ENCODE data around the gene NLRP12. TPM values are rescaled to one million over a fixed set of nuclear protein-coding genes. Genes with fewer than 3 reads are reported as not detected.
"Not testable (repeated sequence)": the region's sequence is repeated elsewhere in the genome, so short reads cannot be mapped to it uniquely, and the experiment has no call there.

NLRP12 gene
- total and polyA plus RNA-seq, 10 of the 15 experiments (the other 5 are each of a cell fraction or from before 2014, with no cell fraction given): not detected

DNA sequence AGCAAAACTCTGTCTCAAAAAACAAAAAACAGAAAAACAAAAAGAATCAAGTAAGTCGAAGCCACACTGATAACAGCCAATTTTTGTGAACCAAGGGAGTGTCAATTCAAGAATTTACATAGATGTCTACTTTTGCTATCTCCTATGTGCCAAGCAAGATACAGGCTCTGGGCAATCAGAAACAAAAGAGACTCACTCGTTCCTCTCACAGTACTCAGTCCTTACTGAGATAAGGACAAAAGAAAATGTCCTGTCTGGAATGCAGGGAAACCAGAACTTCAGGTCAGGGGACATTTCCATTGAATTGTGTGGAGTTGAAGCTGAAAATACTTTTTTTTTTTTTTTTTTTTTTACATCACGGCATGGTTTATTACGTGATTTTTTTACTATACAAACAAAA is 53.0 kb downstream of the NLRP12 start:
- Histone ChIP-seq H3K27me3 (replicated peaks in 1 of 2; ENCODE audit: control insufficient read depth in 2 of 2, insufficient read depth in 2 of 2, low read length in 1 of 2) (no peaks in the 10 kb centered on the region), H3K36me3 (ENCODE audit: control insufficient read depth in 2 of 2, insufficient read depth in 2 of 2, low read length in 1 of 2) (no peaks in the 10 kb centered on the region), H3K4me3 (no peak overlapping the region), H4K20me1 (ENCODE audit: control insufficient read depth, insufficient read depth) (no peaks in the 10 kb centered on the region), H3K9me3 (replicated peaks; ENCODE audit: control insufficient read depth, insufficient read depth, low read length) (no peaks in the 10 kb centered on the region; the same call in 2 of the 3 replicates), H3K27ac (ENCODE audit: control insufficient read depth, insufficient read depth) (no peak overlapping the region), H3K79me2 (ENCODE audit: control insufficient read depth, insufficient read depth, low read length) (no peaks in the 10 kb centered on the region), H3K9ac (ENCODE audit: control insufficient read depth, insufficient read depth, low read length) (no peak overlapping the region), H3K4me2 (ENCODE audit: control insufficient read depth, insufficient read depth) (no peak overlapping the region), H3K4me1 (ENCODE audit: control insufficient read depth, insufficient read depth, low read length) (no peaks in the 10 kb centered on the region), H2AFZ (ENCODE audit: control insufficient read depth, low read depth, low read length) (no peak overlapping the region)
- intact Hi-C loops (cut with micrococcal nuclease; ENCODE audit: unreplicated experiment) (no loop called here), in situ Hi-C loops (cut with MboI) (no loop called here)
- TF ChIP-seq WRNIP1 (IDR thresholded peaks at IDR 0.05; ENCODE audit: borderline replicate concordance, low read depth, low read length) (no peak), CBX3 (IDR thresholded peaks at IDR 0.05; ENCODE audit: borderline replicate concordance, low read depth) (no peak), JUND (IDR thresholded peaks at IDR 0.05; ENCODE audit: low read depth, low read length) (no peak), SREBF2 (IDR thresholded peaks at IDR 0.05; ENCODE audit: low read length) (no peak), TAF1 (IDR thresholded peaks at IDR 0.05; ENCODE audit: borderline replicate concordance, low read depth, low read length) (no peak), CEBPB (IDR thresholded peaks at IDR 0.05; ENCODE audit: borderline replicate concordance in 1 of 2, low read depth in 2 of 2, low read length in 2 of 2) (no peak), JUNB (IDR thresholded peaks at IDR 0.05) (no peak), ZNF274 (IDR thresholded peaks at IDR 0.05; ENCODE audit: insufficient read depth, insufficient read length) (no peak)
- TF ChIP-seq, protein P1, sequence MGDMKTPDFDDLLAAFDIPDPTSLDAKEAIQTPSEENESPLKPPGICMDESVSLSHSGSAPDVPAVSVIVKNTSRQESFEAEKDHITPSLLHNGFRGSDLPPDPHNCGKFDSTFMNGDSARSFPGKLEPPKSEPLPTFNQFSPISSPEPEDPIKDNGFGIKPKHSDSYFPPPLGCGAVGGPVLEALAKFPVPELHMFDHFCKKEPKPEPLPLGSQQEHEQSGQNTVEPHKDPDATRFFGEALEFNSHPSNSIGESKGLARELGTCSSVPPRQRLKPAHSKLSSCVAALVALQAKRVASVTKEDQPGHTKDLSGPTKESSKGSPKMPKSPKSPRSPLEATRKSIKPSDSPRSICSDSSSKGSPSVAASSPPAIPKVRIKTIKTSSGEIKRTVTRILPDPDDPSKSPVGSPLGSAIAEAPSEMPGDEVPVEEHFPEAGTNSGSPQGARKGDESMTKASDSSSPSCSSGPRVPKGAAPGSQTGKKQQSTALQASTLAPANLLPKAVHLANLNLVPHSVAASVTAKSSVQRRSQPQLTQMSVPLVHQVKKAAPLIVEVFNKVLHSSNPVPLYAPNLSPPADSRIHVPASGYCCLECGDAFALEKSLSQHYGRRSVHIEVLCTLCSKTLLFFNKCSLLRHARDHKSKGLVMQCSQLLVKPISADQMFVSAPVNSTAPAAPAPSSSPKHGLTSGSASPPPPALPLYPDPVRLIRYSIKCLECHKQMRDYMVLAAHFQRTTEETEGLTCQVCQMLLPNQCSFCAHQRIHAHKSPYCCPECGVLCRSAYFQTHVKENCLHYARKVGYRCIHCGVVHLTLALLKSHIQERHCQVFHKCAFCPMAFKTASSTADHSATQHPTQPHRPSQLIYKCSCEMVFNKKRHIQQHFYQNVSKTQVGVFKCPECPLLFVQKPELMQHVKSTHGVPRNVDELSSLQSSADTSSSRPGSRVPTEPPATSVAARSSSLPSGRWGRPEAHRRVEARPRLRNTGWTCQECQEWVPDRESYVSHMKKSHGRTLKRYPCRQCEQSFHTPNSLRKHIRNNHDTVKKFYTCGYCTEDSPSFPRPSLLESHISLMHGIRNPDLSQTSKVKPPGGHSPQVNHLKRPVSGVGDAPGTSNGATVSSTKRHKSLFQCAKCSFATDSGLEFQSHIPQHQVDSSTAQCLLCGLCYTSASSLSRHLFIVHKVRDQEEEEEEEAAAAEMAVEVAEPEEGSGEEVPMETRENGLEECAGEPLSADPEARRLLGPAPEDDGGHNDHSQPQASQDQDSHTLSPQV (IDR thresholded peaks at IDR 0.05): no peak
- TF ChIP-seq, protein P2, sequence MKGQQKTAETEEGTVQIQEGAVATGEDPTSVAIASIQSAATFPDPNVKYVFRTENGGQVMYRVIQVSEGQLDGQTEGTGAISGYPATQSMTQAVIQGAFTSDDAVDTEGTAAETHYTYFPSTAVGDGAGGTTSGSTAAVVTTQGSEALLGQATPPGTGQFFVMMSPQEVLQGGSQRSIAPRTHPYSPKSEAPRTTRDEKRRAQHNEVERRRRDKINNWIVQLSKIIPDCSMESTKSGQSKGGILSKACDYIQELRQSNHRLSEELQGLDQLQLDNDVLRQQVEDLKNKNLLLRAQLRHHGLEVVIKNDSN (IDR thresholded peaks at IDR 0.05; ENCODE audit: borderline replicate concordance, extremely low read length, insufficient read depth, low read depth, low read length): no peak
- ATAC-seq (no peak), FAIRE-seq (no peak), DNase-seq (ENCODE audit: low read depth, low spot score) (no peak)
- WGBS (ENCODE audit: insufficient coverage, insufficient replicate concordance, low lambda C conversion rate, missing lambda C conversion rate): 31% methylated on average over 4 of the region's 4 CpGs
- ChIA-PET SMC1A (ENCODE audit: uncharacterized antibody, unreplicated experiment) (no interaction called here), RAD21 (ENCODE audit: unreplicated experiment) (no interaction called here), POLR2A (no interaction called here), CTCF (interaction anchor here (0.7 kb wide), 1 partner anchor 286 kb away, joined by 3 read pairs; no protein-coding TSS in a partner anchor)
- BruUV-seq (replicated peaks): no TSS peak

DNA sequence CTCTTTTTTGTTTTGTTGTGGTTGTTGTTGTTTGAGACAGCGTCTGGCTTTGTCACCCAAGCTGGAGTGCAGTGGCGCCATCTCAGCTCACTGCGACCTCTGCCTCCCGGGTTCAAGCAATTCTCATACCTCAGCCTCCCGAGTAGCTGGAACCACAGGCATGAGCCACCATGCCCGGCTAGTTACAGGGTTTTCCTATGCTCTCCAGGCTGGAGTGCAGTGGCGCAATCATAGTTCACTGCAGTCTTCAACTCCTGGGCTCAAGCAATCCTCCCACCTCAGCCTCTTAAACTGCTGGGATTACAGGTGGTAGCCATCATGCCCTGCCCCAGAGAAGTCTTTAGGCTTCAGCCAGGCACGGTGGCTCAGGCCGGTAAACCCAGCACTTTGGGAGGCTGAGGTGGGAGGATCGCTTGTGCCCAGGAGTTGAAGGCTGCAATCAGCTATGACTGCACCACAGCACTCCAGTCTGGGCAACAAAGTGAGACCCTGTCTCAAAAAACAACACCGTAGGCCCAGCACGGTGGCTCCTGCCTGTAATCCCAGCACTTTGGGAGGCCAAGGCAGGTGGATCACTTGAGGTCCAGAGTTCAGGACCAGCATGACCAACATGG is 54.3 kb downstream of the NLRP12 start:
- SMC1A ChIA-PET (ENCODE audit: uncharacterized antibody, unreplicated experiment); H3K4me1 ChIP-seq (ENCODE audit: control insufficient read depth, insufficient read depth, low read length); H3K4me2 ChIP-seq (ENCODE audit: control insufficient read depth, insufficient read depth); RAD21 ChIA-PET (ENCODE audit: unreplicated experiment); H3K79me2 ChIP-seq (ENCODE audit: control insufficient read depth, insufficient read depth, low read length); H3K4me3 ChIP-seq; H3K27me3 ChIP-seq (replicated peaks in 1 of 2; ENCODE audit: control insufficient read depth in 2 of 2, insufficient read depth in 2 of 2, low read length in 1 of 2); H3K9me3 ChIP-seq (replicated peaks; ENCODE audit: control insufficient read depth, insufficient read depth, low read length); CTCF ChIA-PET; H3K27ac ChIP-seq (ENCODE audit: control insufficient read depth, insufficient read depth); ATAC-seq; POLR2A ChIA-PET; H4K20me1 ChIP-seq (ENCODE audit: control insufficient read depth, insufficient read depth); FAIRE-seq; H3K36me3 ChIP-seq (ENCODE audit: control insufficient read depth in 2 of 2, insufficient read depth in 2 of 2, low read length in 1 of 2); H3K9ac ChIP-seq (ENCODE audit: control insufficient read depth, insufficient read depth, low read length); in situ Hi-C loops (cut with MboI); DNase-seq (ENCODE audit: low read depth, low spot score); H2AFZ ChIP-seq (ENCODE audit: control insufficient read depth, low read depth, low read length); BruUV-seq (replicated peaks); intact Hi-C loops (cut with micrococcal nuclease; ENCODE audit: unreplicated experiment): not testable (repeated sequence)
- WGBS (ENCODE audit: insufficient coverage, insufficient replicate concordance, low lambda C conversion rate, missing lambda C conversion rate): 53% methylated on average over 11 of the region's 12 CpGs

Data from GM12878 (cell line).